NOMO-1 treated with dmso at 0.1 percent for 144 hours (cell line): ENCODE data around the gene RDH13.
"Not testable (repeated sequence)": the region's sequence is repeated elsewhere in the genome, so short reads cannot be mapped to it uniquely, and the experiment has no call there.

Source experiments
- DNase-seq: peaks from one replicate; lab custom pipeline; 2025; ENCODE audit not compliant: unreplicated experiment; lab: John Stamatoyannopoulos, UW

The RDH13 gene

GRCh38 chr19:55020351-55020750 is 42.6 kb downstream of the RDH13 start:
- not testable (repeated sequence) for DNase-seq

- no peak for DNase-seq
Measured at GRCh38 chr19:55018633-55019032, 44.3 kb downstream of the RDH13 start.

- no peak for DNase-seq
Measured at GRCh38 chr19:55018216-55018615, 44.7 kb downstream of the RDH13 start.

- DNase-seq = no peak
Measured at GRCh38 chr19:55016017-55016416, 46.9 kb downstream of the RDH13 start.

- DNase-seq = no peak
Measured at GRCh38 chr19:55015126-55015525, 47.8 kb downstream of the RDH13 start.

GRCh38 chr19:55014714-55015113 is 48.2 kb downstream of the RDH13 start:
- DNase-seq = no peak

GRCh38 chr19:55013596-55013995 is 49.4 kb downstream of the RDH13 start:
- no peak for DNase-seq

- DNase-seq = no peak
Measured at GRCh38 chr19:55012306-55012705, 50.6 kb downstream of the RDH13 start.

- not testable (repeated sequence) for DNase-seq
Measured at GRCh38 chr19:55010561-55010960, 52.4 kb downstream of the RDH13 start.

GRCh38 chr19:55008781-55009180 is 54.2 kb downstream of the RDH13 start:
- not testable (repeated sequence) for DNase-seq

GRCh38 chr19:55008189-55008588 is 54.8 kb downstream of the RDH13 start:
- DNase-seq = not testable (repeated sequence)

- not testable (repeated sequence) for DNase-seq
Measured at GRCh38 chr19:55007537-55007936, 55.4 kb downstream of the RDH13 start.

- DNase-seq = not testable (repeated sequence)
Measured at GRCh38 chr19:55006795-55007194, 56.2 kb downstream of the RDH13 start.

- peak; percentile 93 for DNase-seq
Measured at GRCh38 chr19:55005684-55006488, 57.1 kb downstream of the RDH13 start.

GRCh38 chr19:55000761-55001160 is 62.2 kb downstream of the RDH13 start:
- DNase-seq = no peak

GRCh38 chr19:54998751-54999239 is 64.2 kb downstream of the RDH13 start:
- DNase-seq = not testable (repeated sequence)

GRCh38 chr19:54995561-54995960 is 67.4 kb downstream of the RDH13 start:
- DNase-seq = no peak
